Choroid plexus epithelial cell (primary cell): ENCODE results near the gene DPP4.

Experiments used
- DNase-seq: peaks from one replicate; pipeline ENCODE4 v3.0.0-alpha.2; 2010; ENCODE audit warnings: low read depth
- H3K4me3 ChIP-seq: 2 replicates; pipeline ENCODE4 v1.5.1; 2011; ENCODE audit warnings: low read depth, mild to moderate bottlenecking, control low read depth, low read length, moderate library complexity
- TF ChIP-seq, protein P1 (sequence below): conservative IDR thresholded peaks from 2 replicates; pipeline ENCODE4 v1.5.1; 2011; ENCODE audit warnings: low read depth, mild to moderate bottlenecking, control low read depth, inconsistent platforms, low read length, moderate library complexity

The DPP4 gene

DNA sequence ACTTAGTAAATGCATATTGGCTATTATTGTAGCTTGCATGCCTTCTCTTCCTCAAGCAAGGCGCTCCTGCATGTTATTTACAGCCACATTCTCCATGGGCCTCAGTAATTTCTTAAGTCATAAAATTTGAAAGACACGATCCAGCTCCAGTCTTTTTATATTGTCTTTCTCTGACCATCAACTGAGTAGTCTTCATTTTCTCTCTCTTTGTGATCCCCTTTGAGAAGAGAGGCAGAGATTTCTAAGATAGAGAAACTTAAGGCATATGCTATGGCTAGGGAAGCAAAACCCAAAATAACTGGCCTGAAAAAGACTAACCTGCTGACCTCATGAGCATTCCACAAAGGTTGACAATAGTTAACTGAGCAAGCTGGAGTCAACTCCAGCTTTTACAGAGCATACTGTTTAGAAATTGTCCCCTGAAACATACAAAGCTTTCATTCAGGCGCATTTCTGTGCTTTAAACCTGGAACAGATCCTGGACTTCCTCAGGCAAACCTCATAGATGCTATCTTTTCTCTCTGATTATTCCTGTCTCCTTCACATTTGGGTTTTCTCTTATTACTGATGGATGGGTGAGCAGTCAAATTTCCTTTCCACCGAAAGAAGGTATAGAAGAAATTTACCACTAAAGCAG, 4.6 kb downstream of the DPP4 start:
- no peak overlapping the region for H3K4me3 ChIP-seq
- TF ChIP-seq, protein P1, sequence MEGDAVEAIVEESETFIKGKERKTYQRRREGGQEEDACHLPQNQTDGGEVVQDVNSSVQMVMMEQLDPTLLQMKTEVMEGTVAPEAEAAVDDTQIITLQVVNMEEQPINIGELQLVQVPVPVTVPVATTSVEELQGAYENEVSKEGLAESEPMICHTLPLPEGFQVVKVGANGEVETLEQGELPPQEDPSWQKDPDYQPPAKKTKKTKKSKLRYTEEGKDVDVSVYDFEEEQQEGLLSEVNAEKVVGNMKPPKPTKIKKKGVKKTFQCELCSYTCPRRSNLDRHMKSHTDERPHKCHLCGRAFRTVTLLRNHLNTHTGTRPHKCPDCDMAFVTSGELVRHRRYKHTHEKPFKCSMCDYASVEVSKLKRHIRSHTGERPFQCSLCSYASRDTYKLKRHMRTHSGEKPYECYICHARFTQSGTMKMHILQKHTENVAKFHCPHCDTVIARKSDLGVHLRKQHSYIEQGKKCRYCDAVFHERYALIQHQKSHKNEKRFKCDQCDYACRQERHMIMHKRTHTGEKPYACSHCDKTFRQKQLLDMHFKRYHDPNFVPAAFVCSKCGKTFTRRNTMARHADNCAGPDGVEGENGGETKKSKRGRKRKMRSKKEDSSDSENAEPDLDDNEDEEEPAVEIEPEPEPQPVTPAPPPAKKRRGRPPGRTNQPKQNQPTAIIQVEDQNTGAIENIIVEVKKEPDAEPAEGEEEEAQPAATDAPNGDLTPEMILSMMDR, result no peak
- DNase-seq, result no peak

DNA sequence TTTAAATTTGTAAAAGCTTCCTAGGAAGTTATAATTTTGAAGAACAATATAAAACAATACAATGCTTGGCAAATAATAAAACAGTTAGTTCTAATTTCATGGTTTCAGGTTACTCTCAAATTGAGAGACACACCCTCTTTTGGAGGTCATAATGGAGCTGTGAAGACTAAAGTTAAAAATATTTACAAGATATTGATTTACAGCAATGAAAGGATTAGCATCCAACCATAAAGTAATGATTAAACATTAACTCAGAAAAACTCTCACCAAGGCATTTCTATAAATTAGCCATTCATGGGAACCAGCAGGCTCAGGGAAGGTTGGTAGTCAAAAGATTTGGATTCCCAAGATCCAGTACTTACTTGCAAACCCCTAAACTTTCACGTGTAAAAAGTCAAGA, 6.4 kb downstream of the DPP4 start:
- TF ChIP-seq, protein P1, result no peak
- no peak overlapping the region for H3K4me3 ChIP-seq
- DNase-seq, result no peak

GRCh38 chr2:162065767-162066166, 8.2 kb downstream of the DPP4 start:
- H3K4me3 ChIP-seq, result no peak overlapping the region
- DNase-seq, result no peak
- TF ChIP-seq, protein P1, result no peak

DNA sequence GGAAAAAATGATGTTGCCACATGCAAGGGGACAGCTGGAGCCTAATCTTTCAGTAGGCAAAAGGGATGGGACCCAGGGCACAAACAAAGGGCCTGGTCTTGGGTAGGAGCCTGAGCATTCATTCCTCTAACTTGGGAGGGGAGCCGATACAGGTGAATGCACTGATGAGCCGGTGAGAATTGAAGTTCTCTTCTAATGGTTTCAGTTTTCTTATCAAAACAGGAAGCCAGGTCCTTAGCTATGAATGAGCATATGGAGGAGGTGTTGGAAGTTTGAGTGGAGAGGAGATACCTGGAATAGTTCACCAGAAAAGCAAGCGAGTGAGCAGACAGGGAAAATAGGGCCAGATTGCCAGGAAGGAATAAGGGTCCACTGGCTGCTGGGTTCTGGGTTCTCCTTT, 10.1 kb downstream of the DPP4 start:
- TF ChIP-seq, protein P1, result no peak
- no peak overlapping the region for H3K4me3 ChIP-seq
- no peak for DNase-seq

DNA sequence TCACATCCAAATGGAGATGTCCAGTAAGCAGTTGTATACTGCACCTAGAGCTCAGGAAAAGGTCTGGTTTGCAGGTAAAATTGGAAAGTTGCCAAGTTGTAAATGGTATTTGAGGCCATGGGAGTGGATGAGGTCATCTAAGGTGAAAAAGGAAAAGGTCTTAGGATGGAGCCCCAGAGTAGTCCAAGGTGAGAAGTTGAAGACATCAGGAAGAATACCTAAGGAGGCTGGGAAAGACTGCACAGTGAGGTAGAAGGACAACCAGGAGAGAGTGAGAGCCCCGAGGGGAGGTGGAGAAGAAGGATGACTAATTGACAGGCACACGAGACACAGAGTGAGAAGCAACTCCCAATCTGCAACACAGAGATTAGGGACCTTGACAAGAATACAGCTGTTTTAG, 10.7 kb downstream of the DPP4 start:
- H3K4me3 ChIP-seq, result no peak overlapping the region
- DNase-seq, result no peak
- TF ChIP-seq, protein P1, result no peak

DNA sequence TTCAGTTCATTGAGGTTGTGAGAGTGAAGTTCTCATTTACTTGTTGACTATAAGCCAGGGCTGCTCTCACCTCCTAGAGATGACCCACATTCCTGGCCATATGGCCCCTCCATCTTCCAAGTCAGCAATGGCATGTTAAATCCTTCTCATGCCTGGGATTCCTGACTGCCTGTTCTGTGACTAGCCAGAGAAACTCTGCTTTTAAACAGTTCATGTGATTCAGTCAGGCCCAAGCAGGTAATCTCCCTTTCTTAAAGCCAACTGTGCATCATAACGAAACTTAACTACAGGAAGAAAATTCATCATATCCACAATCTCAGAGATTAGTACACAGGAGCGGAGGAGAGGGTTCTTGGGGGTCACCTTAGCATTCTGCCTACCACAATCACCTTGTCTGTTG, 11.5 kb downstream of the DPP4 start:
- TF ChIP-seq, protein P1, result no peak
- DNase-seq, result no peak

GRCh38 chr2:162061021-162061420, 13.0 kb downstream of the DPP4 start:
- no peak for DNase-seq
- H3K4me3 ChIP-seq, result no peak overlapping the region
- TF ChIP-seq, protein P1, result no peak

More for the DNA sequence above, 11.5 kb downstream of the DPP4 start:
- no peak overlapping the region for H3K4me3 ChIP-seq
